Gastroesophageal sphincter (tissue), 3 donors: Measurements from ENCODE around the gene IGHMBP2.

Experiments used
- EP300 ChIP-seq: sonication (generic); formaldehyde crosslinking; IDR thresholded peaks from one replicate; pipeline ENCODE4 v1.6.1; 2017; ENCODE audit warnings: antibody characterized with exemption, mild to moderate bottlenecking
- POLR2A ChIP-seq, 2 donors: fragments of 450-650 bp; IDR thresholded peaks; one replicate each; pipeline ENCODE4 v1.6.1; 2017; ENCODE audit warnings: antibody characterized with exemption in 2 of 2, mild to moderate bottlenecking in 2 of 2, moderate library complexity in 1 of 2
- POLR2AphosphoS5 ChIP-seq: sonication (generic); formaldehyde crosslinking; IDR thresholded peaks from one replicate; pipeline ENCODE4 v1.6.1; 2017; ENCODE audit warnings: antibody characterized with exemption
- TF ChIP-seq, protein P1 (sequence below), 4 experiments: fragments of 200-600 bp in 2 of 4; fragments of 450-650 bp in 2 of 4; sonication (generic) in 1 of 4; IDR thresholded peaks; one replicate each; pipeline ENCODE4 v1.5.1; 2017 to 2019; ENCODE audit warnings: antibody characterized with exemption in 4 of 4, mild to moderate bottlenecking in 2 of 4, moderate library complexity in 2 of 4

GRCh38 chr11:68904248-68904847 lies 657 bp downstream of the IGHMBP2 start:
- TF ChIP-seq, protein P1, sequence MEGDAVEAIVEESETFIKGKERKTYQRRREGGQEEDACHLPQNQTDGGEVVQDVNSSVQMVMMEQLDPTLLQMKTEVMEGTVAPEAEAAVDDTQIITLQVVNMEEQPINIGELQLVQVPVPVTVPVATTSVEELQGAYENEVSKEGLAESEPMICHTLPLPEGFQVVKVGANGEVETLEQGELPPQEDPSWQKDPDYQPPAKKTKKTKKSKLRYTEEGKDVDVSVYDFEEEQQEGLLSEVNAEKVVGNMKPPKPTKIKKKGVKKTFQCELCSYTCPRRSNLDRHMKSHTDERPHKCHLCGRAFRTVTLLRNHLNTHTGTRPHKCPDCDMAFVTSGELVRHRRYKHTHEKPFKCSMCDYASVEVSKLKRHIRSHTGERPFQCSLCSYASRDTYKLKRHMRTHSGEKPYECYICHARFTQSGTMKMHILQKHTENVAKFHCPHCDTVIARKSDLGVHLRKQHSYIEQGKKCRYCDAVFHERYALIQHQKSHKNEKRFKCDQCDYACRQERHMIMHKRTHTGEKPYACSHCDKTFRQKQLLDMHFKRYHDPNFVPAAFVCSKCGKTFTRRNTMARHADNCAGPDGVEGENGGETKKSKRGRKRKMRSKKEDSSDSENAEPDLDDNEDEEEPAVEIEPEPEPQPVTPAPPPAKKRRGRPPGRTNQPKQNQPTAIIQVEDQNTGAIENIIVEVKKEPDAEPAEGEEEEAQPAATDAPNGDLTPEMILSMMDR (IDR thresholded peaks at IDR 0.05) = no peak
- TF ChIP-seq POLR2A (IDR thresholded peaks at IDR 0.05) (no peak), EP300 (no peak), POLR2AphosphoS5 (no peak)
